IMR-90 (cell line): ENCODE results near the gene CFAP61. TPM values are rescaled to one million over a fixed set of nuclear protein-coding genes. Genes with fewer than 3 reads are reported as not detected.
A peak's percentile ranks its signal among the peaks of the same experiment; 100 is the strongest.

ENCODE experiments used
- ATAC-seq: fragments of 200-7000 bp; cut with Tn5 transposase; 2 replicates; pipeline ENCODE4 v1.9.1; 2020; ENCODE audit warnings: low read depth, mild to moderate bottlenecking, moderate library complexity
- BruUV-seq: library from RNA; stranded (reverse); fragments of 400-500 nt; replicated peaks from 2 replicates; lab custom pipeline; 2021; lab: Mats Ljungman, UMichigan
- CTCF ChIA-PET: fragments of 300-600 bp; formaldehyde crosslinking; extraction: SDS; loops from one replicate; lab custom pipeline; 2021; ENCODE audit warnings: antibody characterized with exemption; lab: Yijun Ruan, JAX
- POLR2A ChIA-PET: fragments of 300-600 bp; sonication (Branson Sonifier 250); formaldehyde crosslinking; loops from one replicate; lab custom pipeline; 2022; ENCODE audit warnings: antibody characterized with exemption; ENCODE audit not compliant: unreplicated experiment; lab: Charles Lee
- DNase-seq: peaks from one replicate; pipeline ENCODE4 v3.0.0; 2013
- H2AFZ ChIP-seq: replicated peaks from 2 replicates; pipeline ENCODE3; 2013; ENCODE audit warnings: low read length, mild to moderate bottlenecking; ENCODE audit not compliant: poor library complexity
- H2AK5ac ChIP-seq: 2 replicates; pipeline ENCODE4 v1.6.1; 2013; ENCODE audit warnings: low read depth, low read length, inconsistent platforms
- H2AK9ac ChIP-seq: replicated peaks from 2 replicates; pipeline ENCODE3; 2013; ENCODE audit warnings: mild to moderate bottlenecking, low read depth, low read length, moderate library complexity; ENCODE audit not compliant: poor library complexity
- H2BK120ac ChIP-seq: 2 replicates; pipeline ENCODE4 v1.6.1; 2013; ENCODE audit warnings: low read depth, low read length, inconsistent platforms
- H2BK15ac ChIP-seq: 3 replicates; pipeline ENCODE4 v1.6.1; 2013; ENCODE audit warnings: low read depth, low read length, inconsistent platforms
- H2BK20ac ChIP-seq: 2 replicates; pipeline ENCODE4 v1.6.1; 2013; ENCODE audit warnings: low read depth, mild to moderate bottlenecking, inconsistent platforms, low read length, moderate library complexity
- H2BK5ac ChIP-seq: 2 replicates; pipeline ENCODE4 v1.6.1; 2013; ENCODE audit warnings: mild to moderate bottlenecking, low read depth, low read length, inconsistent platforms; ENCODE audit not compliant: poor library complexity, severe bottlenecking
- H3K14ac ChIP-seq: replicated peaks from 2 replicates; pipeline ENCODE4 v1.6.1; 2013; ENCODE audit warnings: low read depth, low read length, inconsistent platforms
- H3K18ac ChIP-seq: 2 replicates; pipeline ENCODE4 v1.6.1; 2013; ENCODE audit warnings: low read depth, low read length, control low read depth
- H3K23ac ChIP-seq: 2 replicates; pipeline ENCODE4 v1.6.1; 2013; ENCODE audit warnings: low read depth, low read length, inconsistent platforms
- H3K27ac ChIP-seq: 2 replicates; pipeline ENCODE4 v1.5.1; 2013; ENCODE audit warnings: mild to moderate bottlenecking, control low read depth, low read length; ENCODE audit not compliant: insufficient read depth
- H3K27me3 ChIP-seq: 2 replicates; pipeline ENCODE4 v1.6.1; 2013; ENCODE audit warnings: low read length; ENCODE audit not compliant: control insufficient read depth, insufficient read depth
- H3K36me3 ChIP-seq: 2 replicates; pipeline ENCODE4 v1.6.1; 2013; ENCODE audit warnings: low read length, mixed read lengths; ENCODE audit not compliant: control insufficient read depth, insufficient read depth
- H3K4ac ChIP-seq: 2 replicates; pipeline ENCODE4 v1.6.1; 2013; ENCODE audit warnings: low read depth, low read length, inconsistent platforms
- H3K4me1 ChIP-seq: 2 replicates; pipeline ENCODE4 v1.6.1; 2013; ENCODE audit warnings: low read length, mixed read lengths; ENCODE audit not compliant: control insufficient read depth, insufficient read depth
- H3K4me2 ChIP-seq: 2 replicates; pipeline ENCODE4 v1.6.1; 2013; ENCODE audit warnings: low read depth, mild to moderate bottlenecking, control low read depth, low read length, moderate library complexity
- H3K4me3 ChIP-seq: 2 replicates; pipeline ENCODE4 v1.5.1; 2013; ENCODE audit warnings: low read depth, mild to moderate bottlenecking, control low read depth, low read length, moderate library complexity; ENCODE audit not compliant: insufficient read depth
- H3K56ac ChIP-seq: 2 replicates; pipeline ENCODE4 v1.6.1; 2013; ENCODE audit warnings: low read length, inconsistent platforms; ENCODE audit not compliant: insufficient read depth; ENCODE audit errors: extremely low read depth
- H3K79me1 ChIP-seq, 2 experiments: 2 replicates each; pipeline ENCODE4 v1.6.1; 2013; ENCODE audit warnings: low read length in 2 of 2, inconsistent platforms in 1 of 2, low read depth in 1 of 2
- H3K9ac ChIP-seq: 2 replicates; pipeline ENCODE4 v1.6.1; 2013; ENCODE audit warnings: low read depth, low read length, control low read depth
- H3K9me1 ChIP-seq: 2 replicates; pipeline ENCODE4 v1.6.1; 2013; ENCODE audit warnings: low read length, inconsistent platforms; ENCODE audit not compliant: insufficient read depth
- H3K9me3 ChIP-seq: 2 replicates; pipeline ENCODE4 v1.6.1; 2013; ENCODE audit warnings: low read length; ENCODE audit not compliant: control insufficient read depth, insufficient read depth
- H4K20me1 ChIP-seq: 2 replicates; pipeline ENCODE4 v1.6.1; 2013; ENCODE audit warnings: low read length, inconsistent platforms; ENCODE audit not compliant: insufficient read depth
- H4K5ac ChIP-seq: 2 replicates; pipeline ENCODE4 v1.6.1; 2013; ENCODE audit warnings: mild to moderate bottlenecking, low read depth, low read length, control low read depth
- H4K8ac ChIP-seq, 2 experiments: 2 replicates each; pipeline ENCODE4 v1.6.1; 2013; ENCODE audit warnings: low read depth in 2 of 2, low read length in 2 of 2, control low read depth in 1 of 2, inconsistent platforms in 1 of 2
- H4K91ac ChIP-seq: 2 replicates; pipeline ENCODE4 v1.6.1; 2013; ENCODE audit warnings: low read depth, low read length, inconsistent platforms; ENCODE audit not compliant: insufficient read depth
- BHLHE40 ChIP-seq: fragments of 150-350 bp; IDR thresholded peaks from 2 replicates; pipeline ENCODE4 v1.6.1; 2016; ENCODE audit warnings: mild to moderate bottlenecking, low read depth, low read length
- CEBPB ChIP-seq: IDR thresholded peaks from 2 replicates; pipeline ENCODE4 v1.6.1; 2012; ENCODE audit warnings: low read depth, low read length, improper control_type of control experiment
- CHD1 ChIP-seq: IDR thresholded peaks from 2 replicates; pipeline ENCODE4 v1.6.1; 2012; ENCODE audit warnings: low read depth, low read length, improper control_type of control experiment
- CTCF ChIP-seq: conservative IDR thresholded peaks from 2 replicates; pipeline ENCODE4 v1.5.1; 2012; ENCODE audit warnings: mild to moderate bottlenecking, low read depth, low read length, improper control_type of control experiment
- ELK1 ChIP-seq: fragments of 150-350 bp; IDR thresholded peaks from 2 replicates; pipeline ENCODE4 v1.6.1; 2016; ENCODE audit warnings: low read depth, mild to moderate bottlenecking, low read length, moderate library complexity, borderline replicate concordance
- FOS ChIP-seq: fragments of 150-350 bp; IDR thresholded peaks from 2 replicates; pipeline ENCODE4 v1.6.1; 2016; ENCODE audit warnings: low read depth, low read length
- MAFK ChIP-seq: IDR thresholded peaks from 2 replicates; pipeline ENCODE4 v1.6.1; 2012; ENCODE audit warnings: low read depth, low read length, improper control_type of control experiment
- MAZ ChIP-seq: IDR thresholded peaks from 2 replicates; pipeline ENCODE4 v1.6.1; 2012; ENCODE audit warnings: low read depth, mild to moderate bottlenecking, low read length, improper control_type of control experiment, moderate library complexity, borderline replicate concordance
- NFE2L2 ChIP-seq: fragments of 150-350 bp; IDR thresholded peaks from 2 replicates; pipeline ENCODE4 v1.6.1; 2016; ENCODE audit warnings: low read depth, mild to moderate bottlenecking, low read length
- POLR2A ChIP-seq: IDR thresholded peaks from 2 replicates; pipeline ENCODE4 v1.6.1; 2012; ENCODE audit warnings: mild to moderate bottlenecking, low read depth, low read length
- RCOR1 ChIP-seq: IDR thresholded peaks from 2 replicates; pipeline ENCODE4 v1.6.1; 2012; ENCODE audit warnings: mild to moderate bottlenecking, low read length, improper control_type of control experiment; ENCODE audit not compliant: insufficient replicate concordance
- SMC3 ChIP-seq: fragments of 150-350 bp; IDR thresholded peaks from 2 replicates; pipeline ENCODE4 v1.6.1; 2016; ENCODE audit warnings: low read depth, mild to moderate bottlenecking, antibody characterized with exemption, low read length, moderate library complexity
- USF2 ChIP-seq: fragments of 150-350 bp; IDR thresholded peaks from 2 replicates; pipeline ENCODE4 v1.6.1; 2017; ENCODE audit warnings: mild to moderate bottlenecking, antibody characterized with exemption, low read length, low read depth
- WGBS, 2 experiments: methylation state at CpG; one replicate each; pipeline versions ENCODE4 v1.1.5 to v1.1.7; 2013; ENCODE audit warnings: missing lambda C conversion rate in 2 of 2; ENCODE audit not compliant: insufficient read length in 1 of 2; ENCODE audit errors: extremely low coverage in 2 of 2; 5-methylcytosine and 5-hydroxymethylcytosine counted together
- dilution Hi-C: fragments of 300-500 bp; cut with HindIII; formaldehyde crosslinking; loops from one replicate; pipeline ENCODE4 v1.14.3; 2018; ENCODE audit warnings: low sequenced_read_pairs; ENCODE audit not compliant: unreplicated experiment
- in situ Hi-C: fragments of 300-500 bp; cut with MboI; formaldehyde crosslinking; loops from 3 replicates; pipeline ENCODE4 v1.14.3; 2019; ENCODE audit warnings: low sequenced_read_pairs, inconsistent platforms, mixed read lengths
- intact Hi-C: fragments of 100-400 bp; cut with micrococcal nuclease; formaldehyde crosslinking; loops from 2 replicates; pipeline ENCODE4 v1.10.0; 2022
- polyA plus RNA-seq, 3 experiments: library from polyadenylated mRNA; depleted of rRNA; stranded (reverse); fragments of >200 nt; gene quantifications; 2 replicates each; pipeline ENCODE4 v1.2.3, GENCODE V29; 2012; ENCODE audit warnings: low replicate concordance in 1 of 3
- total RNA-seq: library from RNA; depleted of rRNA; stranded (reverse); fragments of >200 nt; gene quantifications from 2 replicates; pipeline ENCODE4 v1.2.3, GENCODE V29; 2012

The CFAP61 gene
- total and polyA plus RNA-seq, 2 of the 4 experiments (the other 2 are of a cell fraction), result 0.07 TPM; not detected in 1

DNA sequence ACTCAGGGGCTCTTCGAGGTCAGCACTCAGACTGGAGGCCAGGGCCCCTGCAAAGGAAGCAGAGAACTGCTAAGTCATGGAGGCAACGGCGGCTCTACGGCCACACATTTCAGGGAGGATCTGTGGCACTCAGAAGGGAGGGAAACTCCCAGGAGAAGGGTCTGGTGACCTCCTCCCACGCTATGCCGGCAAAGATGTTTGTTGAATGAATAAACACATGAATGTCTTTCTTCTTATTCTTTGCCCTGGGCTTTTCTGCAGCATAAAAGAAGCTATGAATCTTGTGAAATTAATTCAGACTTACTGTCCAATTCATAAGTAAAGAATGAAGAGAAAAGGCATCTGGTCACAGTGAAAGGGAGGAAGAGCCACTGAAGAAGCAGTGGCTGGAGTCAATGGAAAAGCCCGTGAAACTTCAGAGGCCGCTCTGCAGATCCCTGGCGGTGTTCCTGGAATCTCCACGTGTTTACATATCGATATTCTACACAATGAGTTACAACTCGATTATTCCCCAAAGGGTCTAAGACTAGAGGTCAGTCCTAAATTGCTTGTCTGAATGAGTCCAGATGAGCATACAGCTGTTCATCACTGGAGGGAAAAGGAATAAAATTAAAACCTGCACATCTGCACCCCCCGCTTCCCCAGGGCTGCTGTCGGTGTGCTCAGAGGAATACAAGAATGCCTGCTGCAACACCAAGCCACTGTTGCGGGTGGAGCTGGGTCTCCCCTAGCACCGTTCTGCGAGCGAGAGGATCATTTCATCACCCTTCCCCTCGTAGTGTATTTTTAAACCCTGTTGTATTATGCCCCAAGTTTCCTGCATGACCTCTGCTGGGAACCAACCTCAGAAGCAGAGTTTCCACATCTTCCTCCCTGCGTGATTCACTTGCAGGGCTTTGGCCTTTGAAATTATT lies 341.1 kb downstream of the CFAP61 start:
- DNase-seq (peak; percentile 89), ATAC-seq (peak; percentile 87)
- H3K27ac ChIP-seq, result peak overlapping the region; percentile 86
- 0 out of 2 replicates have a peak, but pooled peaks cover 1% of the 10 kb centered on the region for H3K27me3 ChIP-seq
- H3K36me3 ChIP-seq, result no peaks in the 10 kb centered on the region
- 0 out of 2 replicates have a peak overlapping the region, but pooled peaks have one; percentile 48 for H3K56ac ChIP-seq
- peak overlapping the region; percentile 92 for H4K91ac ChIP-seq
- peak overlapping the region; percentile 20 for H3K4me2 ChIP-seq
- H3K9ac ChIP-seq, result no peak overlapping the region
- peaks cover 3% of the 10 kb centered on the region; the same call in 1 of the 2 replicates for H3K9me1 ChIP-seq
- intact Hi-C loops, result no loop called here
- no peaks in the 10 kb centered on the region for H4K20me1 ChIP-seq
- H2AK9ac ChIP-seq, result no peak overlapping the region
- BruUV-seq, result no TSS peak
- peak overlapping the region; percentile 10; the same call in 1 of the 2 replicates for H2AK5ac ChIP-seq
- peak overlapping the region; percentile 85 for H4K5ac ChIP-seq
- peak overlapping the region; percentile 85 for H2BK120ac ChIP-seq
- no peaks in the 10 kb centered on the region for H3K79me1 ChIP-seq
- H2AFZ ChIP-seq, result peak overlapping the region; percentile 45
- peak overlapping the region; percentile 71 to 83; a peak in 3 of 4 replicates for H4K8ac ChIP-seq
- ChIA-PET POLR2A (no interaction called here), CTCF (no interaction called here)
- no CpG with 5 or more reads among the region's 20 CpGs for WGBS, 2 experiments
- H2BK15ac ChIP-seq, result peak overlapping the region; percentile 55; the same call in 1 of the 3 replicates
- peak overlapping the region; percentile 89 for H2BK20ac ChIP-seq
- TF ChIP-seq MAFK, result no peak
- TF ChIP-seq POLR2A, result no peak
- no peak for TF ChIP-seq USF2
- TF ChIP-seq FOS, result 0 out of 2 replicates have a peak, but pooled peaks have one; percentile 13
- peak; percentile 43; the same call in 1 of the 2 replicates for TF ChIP-seq MAZ
- no peak for TF ChIP-seq CHD1
- TF ChIP-seq SMC3, result no peak
- peak; percentile 39 for TF ChIP-seq RCOR1
- 0 out of 2 replicates have a peak, but pooled peaks have one; percentile 3 for TF ChIP-seq CEBPB
- peak; percentile 63; the same call in 1 of the 2 replicates for TF ChIP-seq BHLHE40
- no peak for TF ChIP-seq ELK1
- TF ChIP-seq NFE2L2, result peak; percentile 82
- TF ChIP-seq CTCF, result no peak
- peak overlapping the region; percentile 82 for H3K18ac ChIP-seq
- peak overlapping the region; percentile 40; the same call in 1 of the 2 replicates for H3K23ac ChIP-seq
- peaks cover 17% of the 10 kb centered on the region for H3K4me1 ChIP-seq
- H3K4me3 ChIP-seq, result no peak overlapping the region
- H3K4ac ChIP-seq, result peak overlapping the region; percentile 81
- H3K9me3 ChIP-seq, result no peaks in the 10 kb centered on the region
- dilution Hi-C loops, result no loop called here
- peak overlapping the region; percentile 77 for H2BK5ac ChIP-seq
- in situ Hi-C loops, result no loop called here
- H3K14ac ChIP-seq, result peak overlapping the region; percentile 64
